ENCODE measurements around the gene GPR152. TPM values are rescaled to one million over a fixed set of nuclear protein-coding genes. Genes with fewer than 3 reads are reported as not detected.

The GPR152 gene
- total RNA-seq, 4 donors from 2014 or later, result not detected

DNA sequence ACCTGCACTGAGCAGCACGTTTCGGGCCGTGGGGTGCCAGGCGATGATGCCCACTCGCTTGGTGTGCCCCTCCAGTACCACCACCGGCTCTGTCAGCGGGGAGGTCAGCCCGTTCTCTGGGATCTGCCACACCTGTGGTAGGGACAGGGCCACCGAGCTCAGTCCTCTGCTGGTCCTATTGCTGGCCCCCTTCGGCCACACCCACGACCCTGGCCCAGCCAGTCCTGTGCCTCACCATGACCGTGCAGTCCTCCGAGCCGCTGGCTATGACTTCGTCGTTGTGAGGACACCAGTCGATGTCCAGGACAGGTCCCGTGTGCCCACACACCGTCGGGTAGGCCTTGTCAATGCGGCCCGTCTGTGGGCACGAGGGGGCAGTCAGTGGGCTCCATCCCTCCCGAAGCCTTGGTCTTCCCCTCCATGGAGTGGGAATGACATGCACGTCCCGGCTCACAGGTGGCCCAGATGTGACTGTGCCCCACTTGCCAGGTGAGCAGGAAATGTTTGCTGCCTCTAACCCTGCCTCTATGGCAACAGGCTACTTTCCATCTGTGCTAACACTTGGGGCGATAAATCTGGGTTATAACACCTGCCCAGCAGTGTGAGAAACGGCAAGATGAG, 10.7 kb downstream of the GPR152 start:
- intact Hi-C loops (cut with DNase I), result no loop called here
- DNase-seq, result no peak
- TF ChIP-seq, protein P1, sequence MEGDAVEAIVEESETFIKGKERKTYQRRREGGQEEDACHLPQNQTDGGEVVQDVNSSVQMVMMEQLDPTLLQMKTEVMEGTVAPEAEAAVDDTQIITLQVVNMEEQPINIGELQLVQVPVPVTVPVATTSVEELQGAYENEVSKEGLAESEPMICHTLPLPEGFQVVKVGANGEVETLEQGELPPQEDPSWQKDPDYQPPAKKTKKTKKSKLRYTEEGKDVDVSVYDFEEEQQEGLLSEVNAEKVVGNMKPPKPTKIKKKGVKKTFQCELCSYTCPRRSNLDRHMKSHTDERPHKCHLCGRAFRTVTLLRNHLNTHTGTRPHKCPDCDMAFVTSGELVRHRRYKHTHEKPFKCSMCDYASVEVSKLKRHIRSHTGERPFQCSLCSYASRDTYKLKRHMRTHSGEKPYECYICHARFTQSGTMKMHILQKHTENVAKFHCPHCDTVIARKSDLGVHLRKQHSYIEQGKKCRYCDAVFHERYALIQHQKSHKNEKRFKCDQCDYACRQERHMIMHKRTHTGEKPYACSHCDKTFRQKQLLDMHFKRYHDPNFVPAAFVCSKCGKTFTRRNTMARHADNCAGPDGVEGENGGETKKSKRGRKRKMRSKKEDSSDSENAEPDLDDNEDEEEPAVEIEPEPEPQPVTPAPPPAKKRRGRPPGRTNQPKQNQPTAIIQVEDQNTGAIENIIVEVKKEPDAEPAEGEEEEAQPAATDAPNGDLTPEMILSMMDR (IDR thresholded peaks at IDR 0.05), result no peak
- TF ChIP-seq POLR2A (IDR thresholded peaks at IDR 0.05), result no peak
- Histone ChIP-seq H3K9me3 (no peaks in the 10 kb centered on the region), H3K4me3 (peak overlapping the region in 2 of 4 donors; percentile 89 to 94), H3K4me1 (peaks cover 39 to 75% (median 40%) of the 10 kb centered on the region in 3 donors), H3K27ac (peak overlapping the region in 2 of 4 donors; percentile 96), H3K36me3 (peaks cover 17 to 55% (median 22%) of the 10 kb centered on the region in 3 donors), H3K27me3 (no peaks in the 10 kb centered on the region)
- WGBS, 2 donors, result 40 to 88% methylated on average over 2 to 3 of the region's 28 CpGs

DNA sequence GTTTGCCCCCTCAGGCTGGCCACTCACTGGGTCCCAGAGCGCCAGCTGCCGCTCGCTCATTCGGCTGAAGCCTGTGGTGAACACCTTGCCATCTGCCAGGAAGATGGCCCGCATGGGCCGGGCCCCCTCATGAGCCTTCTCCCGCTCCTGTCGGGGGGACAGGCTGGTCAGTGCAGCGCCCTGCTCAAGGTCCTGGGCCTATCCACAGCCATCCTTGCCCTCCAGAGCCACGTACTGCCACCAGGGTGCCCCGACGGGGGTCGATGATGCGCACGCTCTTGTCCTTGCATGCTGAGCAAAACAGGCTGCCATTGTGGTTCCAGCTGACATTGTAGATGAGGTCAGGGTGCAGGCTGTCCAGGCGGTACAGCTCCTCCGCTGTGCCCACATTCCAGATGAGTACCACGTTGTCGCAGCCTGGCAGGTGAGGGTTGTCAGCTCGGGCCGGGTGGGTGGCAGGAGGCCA, 11.4 kb downstream of the GPR152 start:
- Histone ChIP-seq H3K4me1 (peaks cover 39 to 82% (median 47%) of the 10 kb centered on the region in 3 donors), H3K9me3 (no peaks in the 10 kb centered on the region), H3K4me3 (no peak overlapping the region), H3K27me3 (no peaks in the 10 kb centered on the region), H3K36me3 (peaks cover 19 to 60% (median 22%) of the 10 kb centered on the region in 3 donors), H3K27ac (peak overlapping the region in 3 of 4 donors; percentile 53 to 84 (median 79))
- no peak for TF ChIP-seq POLR2A (IDR thresholded peaks at IDR 0.05)
- TF ChIP-seq, protein P1 (IDR thresholded peaks at IDR 0.05), result no peak
- intact Hi-C loops (cut with DNase I), result no loop called here
- 78 to 87% methylated on average over 5 to 8 of the region's 21 CpGs for WGBS, 2 donors
- DNase-seq, result no peak

DNA sequence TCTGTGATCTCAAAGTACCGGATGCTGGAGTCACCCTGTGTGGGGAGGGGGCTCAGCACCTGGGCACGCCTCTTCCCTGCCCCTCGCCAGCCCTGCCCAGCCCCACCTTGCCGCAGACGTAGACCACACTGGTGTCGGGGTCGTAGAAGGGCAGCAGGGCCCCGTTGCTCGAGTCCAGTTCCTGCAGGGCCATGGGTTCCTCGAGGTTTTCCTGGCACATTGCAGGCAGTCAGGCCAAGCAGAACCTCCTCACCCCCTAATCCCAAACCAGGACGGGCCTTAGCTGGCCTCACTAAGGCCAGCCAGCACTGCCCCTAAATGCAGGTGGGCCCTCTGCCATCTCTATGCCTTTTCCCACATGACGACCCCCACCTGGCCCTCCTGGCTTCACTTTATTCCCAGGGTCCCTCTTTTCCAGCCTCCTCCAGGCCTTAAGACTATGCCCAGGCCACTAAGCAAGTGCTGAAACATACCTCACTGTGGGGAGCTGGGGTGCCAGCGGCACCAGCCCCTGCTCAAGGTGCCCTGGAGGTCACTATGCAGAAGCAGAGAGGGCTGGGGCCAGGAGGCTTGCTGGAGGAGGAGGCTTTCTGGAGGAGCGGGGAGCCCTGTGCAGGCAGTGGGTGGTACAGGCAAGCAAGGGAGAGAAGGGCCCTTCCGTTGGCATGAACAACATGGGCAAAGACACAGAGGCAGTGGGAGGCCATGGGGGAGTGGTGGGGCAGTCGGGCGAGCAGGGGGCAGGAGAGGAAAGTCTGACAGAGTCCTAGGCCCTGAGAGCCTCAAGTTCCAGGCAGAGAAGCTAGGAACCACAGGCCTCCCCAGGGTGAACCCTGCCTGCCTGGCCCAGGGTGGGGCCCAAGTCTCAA, 12.1 kb downstream of the GPR152 start:
- no peak for DNase-seq
- Histone ChIP-seq H3K4me1 (peaks cover 43 to 88% (median 53%) of the 10 kb centered on the region in 3 donors), H3K4me3 (peak overlapping the region in 1 of 4 donors; percentile 12), H3K36me3 (peaks cover 19 to 67% (median 28%) of the 10 kb centered on the region in 3 donors), H3K27ac (peak overlapping the region; percentile 6 to 84 (median 66)), H3K9me3 (no peaks in the 10 kb centered on the region), H3K27me3 (no peaks in the 10 kb centered on the region)
- intact Hi-C loops (cut with DNase I), result no loop called here
- TF ChIP-seq, protein P1 (IDR thresholded peaks at IDR 0.05), result no peak
- no peak for TF ChIP-seq POLR2A (IDR thresholded peaks at IDR 0.05)
- WGBS, 2 donors, result 70 to 90% methylated on average over 2 to 6 of the region's 17 CpGs

DNA sequence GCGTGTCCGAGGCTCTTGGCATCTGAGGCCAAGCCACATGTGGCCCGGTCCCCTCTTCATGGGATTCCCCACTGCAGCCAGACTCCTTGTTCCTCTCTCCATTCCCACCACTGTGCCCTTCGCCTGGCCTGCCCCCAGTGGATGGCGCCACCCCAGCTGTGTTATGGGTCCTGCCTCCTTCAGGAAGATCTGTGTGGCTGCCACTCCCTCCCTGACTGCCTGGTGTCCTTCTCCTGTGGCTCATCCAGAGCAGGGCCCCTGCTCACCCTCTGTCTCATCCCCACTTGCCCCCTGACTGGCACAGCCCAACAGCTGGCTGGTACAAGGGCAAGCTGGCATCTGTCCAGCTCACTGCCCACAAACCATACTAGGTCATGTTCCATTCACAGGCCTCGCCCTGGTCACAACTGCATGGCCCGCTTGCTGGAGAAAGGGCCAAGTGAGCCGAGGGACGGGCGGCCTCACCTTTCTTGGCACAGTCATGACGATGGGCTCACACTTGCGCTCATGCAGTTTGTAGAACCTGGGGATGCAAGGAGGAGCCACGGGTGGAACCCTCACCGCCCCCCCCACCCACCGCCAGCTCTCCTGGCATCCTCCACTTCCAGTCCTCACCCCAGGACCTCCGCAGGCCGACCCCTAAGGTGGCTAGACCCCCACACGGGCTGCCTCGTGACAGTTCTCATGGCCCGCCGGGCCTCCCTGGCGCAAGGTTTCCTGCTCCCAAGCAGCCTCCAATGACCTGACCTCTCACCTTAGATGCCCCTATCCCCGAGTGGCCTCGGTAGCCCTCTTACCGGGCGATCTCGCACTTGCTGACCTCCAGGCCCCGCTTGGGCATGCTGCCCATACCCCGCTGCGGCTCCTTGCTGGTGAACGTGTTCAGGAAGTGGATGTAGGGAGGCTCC, 13.0 kb downstream of the GPR152 start:
- Histone ChIP-seq H3K36me3 (peaks cover 21 to 76% (median 34%) of the 10 kb centered on the region in 3 donors), H3K4me3 (peak overlapping the region in 2 of 4 donors; percentile 12 to 41), H3K9me3 (no peaks in the 10 kb centered on the region), H3K27me3 (no peaks in the 10 kb centered on the region), H3K4me1 (peaks cover 52 to 88% (median 57%) of the 10 kb centered on the region in 3 donors), H3K27ac (peak overlapping the region; percentile 11 to 84 (median 66))
- no peak for DNase-seq
- intact Hi-C loops (cut with DNase I), result no loop called here
- TF ChIP-seq, protein P1 (IDR thresholded peaks at IDR 0.05), result peak in 3 of 6 experiments; percentile 8 to 28 (median 11)
- TF ChIP-seq POLR2A (IDR thresholded peaks at IDR 0.05), result no peak
- whole genome bisulfite sequencing, 2 donors, result 61% methylated on average over 8 to 14 of the region's 31 CpGs
